Spinal cord (tissue), 10 donors: ENCODE measurements around the gene GDI1. TPM values are rescaled to one million over a fixed set of nuclear protein-coding genes. Genes with fewer than 3 reads are reported as not detected.
A peak's percentile ranks its signal among the peaks of the same experiment; 100 is the strongest.

Experiments used
- DNase-seq, 6 donors: peaks; one replicate each; pipeline versions ENCODE4 v3.0.0 to v3.0.0-alpha.2; 2013 to 2015; ENCODE audit warnings: low spot score in 6 of 6, low read depth in 4 of 6
- H3K27ac ChIP-seq: one replicate; pipeline ENCODE4 v1.5.1; 2013; ENCODE audit warnings: low read depth, low read length, control low read depth
- H3K27me3 ChIP-seq: one replicate; pipeline ENCODE4 v1.6.1; 2013; ENCODE audit warnings: low read length; ENCODE audit not compliant: control insufficient read depth, insufficient read depth
- H3K36me3 ChIP-seq: one replicate; pipeline ENCODE4 v1.6.1; 2013; ENCODE audit warnings: low read length; ENCODE audit not compliant: control insufficient read depth, insufficient read depth
- H3K4me1 ChIP-seq: one replicate; pipeline ENCODE4 v1.6.1; 2013; ENCODE audit warnings: low read length; ENCODE audit not compliant: control insufficient read depth, insufficient read depth
- H3K4me3 ChIP-seq: one replicate; pipeline ENCODE4 v1.5.1; 2013; ENCODE audit warnings: low read depth, low read length, control low read depth
- H3K9me3 ChIP-seq: one replicate; pipeline ENCODE4 v1.6.1; 2013; ENCODE audit warnings: low read length; ENCODE audit not compliant: control insufficient read depth, insufficient read depth
- WGBS: methylation state at CpG from one replicate; pipeline ENCODE4 v1.1.5; 2013; ENCODE audit warnings: missing lambda C conversion rate; ENCODE audit not compliant: insufficient coverage; 5-methylcytosine and 5-hydroxymethylcytosine counted together
- polyA plus RNA-seq, 2 donors: library from polyadenylated mRNA; unstranded; fragments of 120-200 nt; gene quantifications; one replicate each; pipeline ENCODE4 v1.2.1, GENCODE V29; 2013; ENCODE audit not compliant: insufficient read length in 2 of 2
- total RNA-seq, 2 donors: library from RNA; depleted of rRNA in 1 of 2; stranded (reverse); fragments of 120-200 nt in 1 of 2; fragments of >200 nt in 1 of 2; gene quantifications; one replicate each; pipeline versions ENCODE4 v1.2.3 to v1.2.4, GENCODE V29; 2013 to 2014
- donor health status: healthy.

Gene GDI1
- total and polyA plus RNA-seq, 4 donors = 185 to 688 (median 434) TPM

GRCh38 chrX:154404625-154405192, 32.2 kb upstream of the GDI1 start:
- H3K9me3 ChIP-seq = no peaks in the 10 kb centered on the region
- peaks cover 6% of the 10 kb centered on the region for H3K4me1 ChIP-seq
- H3K36me3 ChIP-seq = peaks cover 25% of the 10 kb centered on the region
- 85% methylated on average over 16 of the region's 16 CpGs for WGBS
- no peaks in the 10 kb centered on the region for H3K27me3 ChIP-seq
- H3K27ac ChIP-seq = no peak overlapping the region
- H3K4me3 ChIP-seq = no peak overlapping the region
- no peak for DNase-seq

GRCh38 chrX:154408659-154409221, 28.2 kb upstream of the GDI1 start:
- H3K27ac ChIP-seq = no peak overlapping the region
- no peaks in the 10 kb centered on the region for H3K9me3 ChIP-seq
- WGBS = 73% methylated on average over 6 of the region's 10 CpGs
- DNase-seq = no peak
- peaks cover 9% of the 10 kb centered on the region for H3K4me1 ChIP-seq
- peak overlapping the region; percentile 5 for H3K4me3 ChIP-seq
- no peaks in the 10 kb centered on the region for H3K27me3 ChIP-seq
- H3K36me3 ChIP-seq = peaks cover 8% of the 10 kb centered on the region

- peak within 1 kb of the TSS; percentile 52 for H3K27ac ChIP-seq
- 52% methylated on average over 26 of the region's 26 CpGs for WGBS
- no peaks in the 10 kb centered on the region for H3K27me3 ChIP-seq
- H3K9me3 ChIP-seq = no peaks in the 10 kb centered on the region
- peak in 1 of 6 donors; percentile 26 for DNase-seq
- peaks cover 9% of the 10 kb centered on the region for H3K4me1 ChIP-seq
- H3K36me3 ChIP-seq = peaks cover 13% of the 10 kb centered on the region
- H3K4me3 ChIP-seq = peak within 1 kb of the TSS; percentile 12
Observed at GRCh38 chrX:154409222-154409871, 27.6 kb upstream of the GDI1 start, which contains the start of gene DNASE1L1. DNASE1L1 (minus strand) TSS chrX:154409254; CDS start chrX:154405568, 3,686 bp downstream.

GRCh38 chrX:154411981-154412340, 25.0 kb upstream of the GDI1 start:
- WGBS = 42% methylated on average over 25 of the region's 29 CpGs
- H3K27ac ChIP-seq = peak overlapping the region; percentile 57

GRCh38 chrX:154412468-154412867, 24.5 kb upstream of the GDI1 start:
- peak overlapping the region; percentile 57 for H3K27ac ChIP-seq
- WGBS = 69% methylated on average over 3 of the region's 4 CpGs
- H3K4me3 ChIP-seq = peak overlapping the region; percentile 60

More at GRCh38 chrX:154411981-154412340, 25.0 kb upstream of the GDI1 start:
- Histone ChIP-seq H3K27me3 (no peaks in the 10 kb centered on the region), H3K4me1 (peaks cover 9% of the 10 kb centered on the region), H3K36me3 (peaks cover 16% of the 10 kb centered on the region), H3K9me3 (no peaks in the 10 kb centered on the region), H3K4me3 (peak overlapping the region; percentile 60)
- peak in 2 of 6 donors; percentile 82 to 86 for DNase-seq

GRCh38 chrX:154413142-154413541, 23.8 kb upstream of the GDI1 start:
- Histone ChIP-seq H3K4me1 (peaks cover 9% of the 10 kb centered on the region), H3K36me3 (peaks cover 16% of the 10 kb centered on the region), H3K27me3 (no peaks in the 10 kb centered on the region), H3K27ac (no peak overlapping the region), H3K9me3 (no peaks in the 10 kb centered on the region), H3K4me3 (no peak overlapping the region)
- DNase-seq = no peak
- 79% methylated on average over 8 of the region's 8 CpGs for WGBS

More at GRCh38 chrX:154412468-154412867, 24.5 kb upstream of the GDI1 start:
- Histone ChIP-seq H3K4me1 (peaks cover 9% of the 10 kb centered on the region), H3K27me3 (no peaks in the 10 kb centered on the region), H3K9me3 (no peaks in the 10 kb centered on the region), H3K36me3 (peaks cover 16% of the 10 kb centered on the region)
- no peak for DNase-seq

GRCh38 chrX:154417157-154417556, 19.8 kb upstream of the GDI1 start:
- Histone ChIP-seq H3K27me3 (no peaks in the 10 kb centered on the region), H3K27ac (no peak overlapping the region), H3K4me3 (no peak overlapping the region), H3K4me1 (peaks cover 15% of the 10 kb centered on the region), H3K36me3 (peaks cover 47% of the 10 kb centered on the region), H3K9me3 (no peaks in the 10 kb centered on the region)
- DNase-seq = peak in 1 of 6 donors; percentile 42
- WGBS = 57% methylated on average over 6 of the region's 7 CpGs

GRCh38 chrX:154419189-154419588, 17.8 kb upstream of the GDI1 start:
- WGBS = 76% methylated on average over 8 of the region's 8 CpGs
- Histone ChIP-seq H3K9me3 (no peaks in the 10 kb centered on the region), H3K36me3 (peaks cover 35% of the 10 kb centered on the region), H3K27ac (no peak overlapping the region), H3K4me3 (no peak overlapping the region), H3K4me1 (peaks cover 8% of the 10 kb centered on the region), H3K27me3 (no peaks in the 10 kb centered on the region)
- no peak for DNase-seq

- DNase-seq = no peak
- Histone ChIP-seq H3K27me3 (no peaks in the 10 kb centered on the region), H3K36me3 (peaks cover 34% of the 10 kb centered on the region), H3K4me1 (peaks cover 8% of the 10 kb centered on the region), H3K4me3 (no peak overlapping the region), H3K27ac (no peak overlapping the region), H3K9me3 (no peaks in the 10 kb centered on the region)
- WGBS = 60% methylated on average over 15 of the region's 19 CpGs
Observed at GRCh38 chrX:154419688-154420401, 17.1 kb upstream of the GDI1 start.
